ENCODE measurements around the gene TBCEL.

DNA sequence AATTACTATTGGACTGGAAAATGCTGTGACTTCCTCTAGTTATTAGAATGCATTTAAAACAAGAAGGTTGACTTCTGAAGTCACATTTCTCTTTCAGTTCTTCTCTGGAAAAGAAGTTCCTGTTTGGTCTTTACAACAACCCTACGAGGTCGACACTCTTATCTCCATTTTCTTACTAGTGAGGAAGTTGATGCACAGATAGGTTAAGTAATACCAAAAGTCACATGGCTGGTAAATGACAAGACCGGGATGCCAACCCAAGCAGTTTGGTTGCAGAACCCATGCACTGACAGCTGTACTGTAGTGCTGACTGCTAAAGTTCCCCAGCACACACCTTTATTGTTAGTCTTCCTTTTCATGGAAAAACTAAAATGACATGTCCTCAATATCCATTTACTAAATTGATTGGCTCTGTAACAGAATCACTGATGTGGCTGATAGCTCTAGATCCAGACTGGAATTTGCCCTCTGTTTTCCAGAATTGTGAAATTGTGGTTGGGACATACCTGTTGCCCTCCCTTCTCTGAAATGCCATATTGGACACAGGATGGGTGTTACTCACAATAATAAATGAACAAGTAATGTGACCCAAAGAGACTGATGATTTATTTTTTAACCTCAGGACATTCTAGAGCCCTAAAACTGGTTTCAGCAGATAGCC is 67.7 kb downstream of the TBCEL start:
- TF ChIP-seq YY1 (IDR thresholded peaks at IDR 0.05; ENCODE audit: insufficient read depth, insufficient read length) (no peak), SUZ12 (IDR thresholded peaks at IDR 0.05; ENCODE audit: extremely low read depth, insufficient read depth, insufficient read length) (no peak), ZNF274 (IDR thresholded peaks at IDR 0.05; ENCODE audit: low read depth, low read length) (no peak)
